ENCODE measurements around the gene POLR2L.
A peak's percentile ranks its signal among the peaks of the same experiment; 100 is the strongest.

DNA sequence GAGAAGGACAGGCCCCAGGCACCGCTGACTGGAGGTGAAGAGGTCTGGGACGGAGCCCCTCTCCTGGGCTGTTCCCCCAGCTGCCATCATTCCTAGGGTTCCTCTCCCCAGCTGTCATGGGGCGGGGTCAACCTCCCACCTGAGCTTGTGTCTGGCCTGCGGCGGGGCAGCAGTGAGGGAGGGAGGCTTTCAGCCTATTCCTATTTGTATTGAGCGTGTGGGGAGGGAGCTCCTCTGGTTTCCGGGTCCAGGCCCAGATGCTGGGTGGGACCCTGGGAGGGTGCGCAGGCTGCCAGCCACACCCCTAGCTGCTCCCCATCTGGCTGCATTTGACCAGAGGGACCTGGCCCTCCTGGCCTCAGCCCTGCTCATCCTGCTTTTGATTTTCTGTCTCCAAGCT is 14.1 kb upstream of the POLR2L start:
- TF ChIP-seq POLR2A (IDR thresholded peaks at IDR 0.05; ENCODE audit: borderline replicate concordance, extremely low read depth, insufficient read depth, insufficient read length) (no peak), CEBPB (IDR thresholded peaks at IDR 0.05; ENCODE audit: low read depth) (no peak), YY1 (IDR thresholded peaks at IDR 0.05; ENCODE audit: extremely low read depth, insufficient replicate concordance, low read depth, low read length) (no peak), JUND (IDR thresholded peaks at IDR 0.05) (no peak), EZH2 (IDR thresholded peaks at IDR 0.05) (no peak), POLR2AphosphoS5 (IDR thresholded peaks at IDR 0.05; ENCODE audit: low read depth, low read length) (no peak), SP1 (IDR thresholded peaks at IDR 0.05; ENCODE audit: low read depth) (no peak), FOSL1 (IDR thresholded peaks at IDR 0.05; ENCODE audit: low read depth) (no peak), SIN3A (IDR thresholded peaks at IDR 0.05; ENCODE audit: low read depth) (no peak)
- TF ChIP-seq, protein P1, sequence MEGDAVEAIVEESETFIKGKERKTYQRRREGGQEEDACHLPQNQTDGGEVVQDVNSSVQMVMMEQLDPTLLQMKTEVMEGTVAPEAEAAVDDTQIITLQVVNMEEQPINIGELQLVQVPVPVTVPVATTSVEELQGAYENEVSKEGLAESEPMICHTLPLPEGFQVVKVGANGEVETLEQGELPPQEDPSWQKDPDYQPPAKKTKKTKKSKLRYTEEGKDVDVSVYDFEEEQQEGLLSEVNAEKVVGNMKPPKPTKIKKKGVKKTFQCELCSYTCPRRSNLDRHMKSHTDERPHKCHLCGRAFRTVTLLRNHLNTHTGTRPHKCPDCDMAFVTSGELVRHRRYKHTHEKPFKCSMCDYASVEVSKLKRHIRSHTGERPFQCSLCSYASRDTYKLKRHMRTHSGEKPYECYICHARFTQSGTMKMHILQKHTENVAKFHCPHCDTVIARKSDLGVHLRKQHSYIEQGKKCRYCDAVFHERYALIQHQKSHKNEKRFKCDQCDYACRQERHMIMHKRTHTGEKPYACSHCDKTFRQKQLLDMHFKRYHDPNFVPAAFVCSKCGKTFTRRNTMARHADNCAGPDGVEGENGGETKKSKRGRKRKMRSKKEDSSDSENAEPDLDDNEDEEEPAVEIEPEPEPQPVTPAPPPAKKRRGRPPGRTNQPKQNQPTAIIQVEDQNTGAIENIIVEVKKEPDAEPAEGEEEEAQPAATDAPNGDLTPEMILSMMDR (IDR thresholded peaks at IDR 0.05 in 2 of 3, conservative IDR thresholded peaks at IDR 0.05 in 1 of 3; ENCODE audit: borderline replicate concordance in 1 of 3, insufficient read depth in 1 of 3, low read depth in 2 of 3, low read length in 2 of 3) = peak in 2 of 3 experiments; percentile 25 to 27; a peak in 1 of 6 replicates
- TF ChIP-seq, protein P2, sequence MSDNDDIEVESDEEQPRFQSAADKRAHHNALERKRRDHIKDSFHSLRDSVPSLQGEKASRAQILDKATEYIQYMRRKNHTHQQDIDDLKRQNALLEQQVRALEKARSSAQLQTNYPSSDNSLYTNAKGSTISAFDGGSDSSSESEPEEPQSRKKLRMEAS (IDR thresholded peaks at IDR 0.05) = no peak
- TF ChIP-seq, protein P3, sequence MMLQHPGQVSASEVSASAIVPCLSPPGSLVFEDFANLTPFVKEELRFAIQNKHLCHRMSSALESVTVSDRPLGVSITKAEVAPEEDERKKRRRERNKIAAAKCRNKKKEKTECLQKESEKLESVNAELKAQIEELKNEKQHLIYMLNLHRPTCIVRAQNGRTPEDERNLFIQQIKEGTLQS (IDR thresholded peaks at IDR 0.05) = no peak
- TF ChIP-seq, protein P4, sequence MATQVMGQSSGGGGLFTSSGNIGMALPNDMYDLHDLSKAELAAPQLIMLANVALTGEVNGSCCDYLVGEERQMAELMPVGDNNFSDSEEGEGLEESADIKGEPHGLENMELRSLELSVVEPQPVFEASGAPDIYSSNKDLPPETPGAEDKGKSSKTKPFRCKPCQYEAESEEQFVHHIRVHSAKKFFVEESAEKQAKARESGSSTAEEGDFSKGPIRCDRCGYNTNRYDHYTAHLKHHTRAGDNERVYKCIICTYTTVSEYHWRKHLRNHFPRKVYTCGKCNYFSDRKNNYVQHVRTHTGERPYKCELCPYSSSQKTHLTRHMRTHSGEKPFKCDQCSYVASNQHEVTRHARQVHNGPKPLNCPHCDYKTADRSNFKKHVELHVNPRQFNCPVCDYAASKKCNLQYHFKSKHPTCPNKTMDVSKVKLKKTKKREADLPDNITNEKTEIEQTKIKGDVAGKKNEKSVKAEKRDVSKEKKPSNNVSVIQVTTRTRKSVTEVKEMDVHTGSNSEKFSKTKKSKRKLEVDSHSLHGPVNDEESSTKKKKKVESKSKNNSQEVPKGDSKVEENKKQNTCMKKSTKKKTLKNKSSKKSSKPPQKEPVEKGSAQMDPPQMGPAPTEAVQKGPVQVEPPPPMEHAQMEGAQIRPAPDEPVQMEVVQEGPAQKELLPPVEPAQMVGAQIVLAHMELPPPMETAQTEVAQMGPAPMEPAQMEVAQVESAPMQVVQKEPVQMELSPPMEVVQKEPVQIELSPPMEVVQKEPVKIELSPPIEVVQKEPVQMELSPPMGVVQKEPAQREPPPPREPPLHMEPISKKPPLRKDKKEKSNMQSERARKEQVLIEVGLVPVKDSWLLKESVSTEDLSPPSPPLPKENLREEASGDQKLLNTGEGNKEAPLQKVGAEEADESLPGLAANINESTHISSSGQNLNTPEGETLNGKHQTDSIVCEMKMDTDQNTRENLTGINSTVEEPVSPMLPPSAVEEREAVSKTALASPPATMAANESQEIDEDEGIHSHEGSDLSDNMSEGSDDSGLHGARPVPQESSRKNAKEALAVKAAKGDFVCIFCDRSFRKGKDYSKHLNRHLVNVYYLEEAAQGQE (IDR thresholded peaks at IDR 0.05; ENCODE audit: low read depth) = no peak
